HepG2 (cell line): Measurements from ENCODE around the gene BABAM2. TPM values are rescaled to one million over a fixed set of nuclear protein-coding genes. Genes with fewer than 3 reads are reported as not detected.

Experiments used
- ATAC-seq: fragments of 200-7000 bp; cut with Tn5 transposase; 3 replicates; pipeline ENCODE4 v1.9.1; 2020; ENCODE audit warnings: mild to moderate bottlenecking, moderate library complexity
- BruUV-seq: library from RNA; stranded (reverse); fragments of 400-500 nt; replicated peaks from 2 replicates; lab custom pipeline; 2021; lab: Mats Ljungman, UMichigan
- CTCF ChIA-PET: fragments of 300-600 bp; formaldehyde crosslinking; extraction: SDS; loops from one replicate; lab custom pipeline; 2021; ENCODE audit warnings: low total read pairs, inconsistent platforms, low intra/inter-chr PET ratio; lab: Yijun Ruan, JAX
- POLR2A ChIA-PET: fragments of 350-600 bp; sonication (Branson Sonifier 250); formaldehyde crosslinking; loops from one replicate; lab custom pipeline; 2020; ENCODE audit warnings: antibody characterized with exemption, inconsistent platforms; lab: Yijun Ruan, JAX
- DNase-seq: peaks from one replicate; pipeline ENCODE4 v3.0.0-alpha.2; 2015; ENCODE audit warnings: low spot score
- FAIRE-seq: peaks from 3 replicates; lab custom pipeline; 2011; peaks lifted over from hg19 to GRCh38; lab: Jason Lieb, UNC
- H2AFZ ChIP-seq: one replicate; pipeline ENCODE4 v1.6.1; 2011; ENCODE audit warnings: low read length, inconsistent platforms
- H3K27ac ChIP-seq: fragments of 300-600 bp; 3 replicates; pipeline ENCODE4 v1.8.0; 2011; ENCODE audit warnings: mixed run types, mild to moderate bottlenecking, mixed read lengths, low read length, inconsistent platforms; ENCODE audit not compliant: insufficient read depth; ENCODE audit errors: extremely low read length
- H3K27me3 ChIP-seq, 2 experiments: fragments of 200-600 bp in 1 of 2; 2 replicates in 1 of 2; 3 replicates in 1 of 2; pipeline versions ENCODE4 v1.6.0 to v1.8.0; 2011; ENCODE audit warnings: low read length in 2 of 2, mild to moderate bottlenecking in 2 of 2, moderate library complexity in 2 of 2, inconsistent platforms in 1 of 2; ENCODE audit not compliant: insufficient read depth in 2 of 2, control insufficient read depth in 1 of 2
- H3K36me3 ChIP-seq, 2 experiments: fragments of 200-600 bp in 1 of 2; replicated peaks in 1 of 2; 2 replicates in 1 of 2; 3 replicates in 1 of 2; pipeline versions ENCODE4 v1.5.1 to v1.8.0; 2011; ENCODE audit warnings: low read length in 2 of 2, inconsistent platforms in 1 of 2; ENCODE audit not compliant: insufficient read depth in 2 of 2, control insufficient read depth in 1 of 2
- H3K4me1 ChIP-seq: 2 replicates; pipeline ENCODE4 v1.5.1; 2012; ENCODE audit warnings: low read length, inconsistent platforms; ENCODE audit not compliant: insufficient read depth
- H3K4me2 ChIP-seq: 2 replicates; pipeline ENCODE4 v1.6.0; 2011; ENCODE audit warnings: low read depth, low read length, inconsistent platforms
- H3K4me3 ChIP-seq, 3 experiments: fragments of 200-600 bp in 1 of 3; sonication (generic), shearing (Covaris generic) in 1 of 3; replicated peaks in 1 of 3; 2 replicates each; pipeline ENCODE4 v1.5.1; 2011 to 2016; ENCODE audit warnings: low read length in 3 of 3, inconsistent platforms in 2 of 3, low read depth in 2 of 3, mild to moderate bottlenecking in 2 of 3, control low read depth in 1 of 3, mixed read lengths in 1 of 3; ENCODE audit not compliant: insufficient read depth in 1 of 3
- H3K79me2 ChIP-seq: one replicate; pipeline ENCODE4 v1.6.1; 2011; ENCODE audit warnings: low read length, inconsistent platforms; ENCODE audit not compliant: insufficient read depth
- H3K9ac ChIP-seq: 2 replicates; pipeline ENCODE4 v1.6.0; 2011; ENCODE audit warnings: mild to moderate bottlenecking, low read depth, low read length, inconsistent platforms; ENCODE audit not compliant: insufficient read depth
- H3K9me3 ChIP-seq: 2 replicates; pipeline ENCODE4 v1.5.1; 2012; ENCODE audit warnings: mild to moderate bottlenecking, low read length
- H4K20me1 ChIP-seq: 2 replicates; pipeline ENCODE4 v1.6.0; 2011; ENCODE audit warnings: inconsistent platforms, mild to moderate bottlenecking, low read length, moderate library complexity; ENCODE audit not compliant: insufficient read depth
- CREM ChIP-seq, 2 experiments: sonication (generic) in 1 of 2; formaldehyde crosslinking in 1 of 2; IDR thresholded peaks; 2 replicates each; pipeline versions ENCODE4 v1.4.0 to v1.6.1; 2016 to 2020; ENCODE audit warnings: antibody characterized with exemption in 1 of 2, mild to moderate bottlenecking in 1 of 2, missing genetic modification reagents in 1 of 2
- ETS1 ChIP-seq: sonication (generic); formaldehyde crosslinking; IDR thresholded peaks from 2 replicates; pipeline ENCODE4 v1.4.0; 2020; ENCODE audit warnings: missing genetic modification reagents
- NBN ChIP-seq: fragments of 450-650 bp; conservative IDR thresholded peaks from 2 replicates; pipeline ENCODE4 v1.6.1; 2017
- PHF5A ChIP-seq: IDR thresholded peaks from one replicate; pipeline ENCODE4 v1.6.1; 2018; ENCODE audit warnings: low read depth, missing genetic modification reagents; ENCODE audit not compliant: unreplicated experiment
- SMYD3 ChIP-seq: sonication (generic); formaldehyde crosslinking; IDR thresholded peaks from 2 replicates; pipeline ENCODE4 v1.8.1; 2023; ENCODE audit warnings: mild to moderate bottlenecking, missing genetic modification reagents
- ZBTB43 ChIP-seq: sonication (generic); formaldehyde crosslinking; conservative IDR thresholded peaks from 2 replicates; pipeline ENCODE4 v1.4.0; 2020; ENCODE audit warnings: missing genetic modification reagents
- ZBTB8A ChIP-seq: sonication (generic); formaldehyde crosslinking; IDR thresholded peaks from 2 replicates; pipeline ENCODE4 v1.4.0; 2020; ENCODE audit warnings: mild to moderate bottlenecking, low read depth, missing genetic modification reagents, borderline replicate concordance
- ZNF7 ChIP-seq: IDR thresholded peaks from 2 replicates; pipeline ENCODE4 v1.6.1; 2016; ENCODE audit warnings: missing biosample characterization, missing genetic modification reagents
- ZNF790 ChIP-seq: sonication (generic); formaldehyde crosslinking; IDR thresholded peaks from 2 replicates; pipeline ENCODE4 v1.8.0; 2022; ENCODE audit warnings: missing genetic modification reagents, mild to moderate bottlenecking, borderline replicate concordance
- ZNF800 ChIP-seq: sonication (generic); formaldehyde crosslinking; IDR thresholded peaks from 2 replicates; pipeline ENCODE4 v1.4.0; 2020; ENCODE audit warnings: missing genetic modification reagents
- WGBS: methylation state at CpG from one replicate; pipeline ENCODE4 v1.1.6; 2017; ENCODE audit warnings: low lambda C conversion rate; 5-methylcytosine and 5-hydroxymethylcytosine counted together
- in situ Hi-C: cut with HindIII; loops from 2 replicates; pipeline ENCODE4 v1.10.0; 2017; ENCODE audit warnings: low pct_unique_long_range_greater_than_20kb; ENCODE audit not compliant: extremely low pct_ligation_motif_present
- intact Hi-C: fragments of 100-400 bp; cut with micrococcal nuclease; formaldehyde crosslinking; loops from one replicate; pipeline ENCODE4 v1.10.0; 2022; ENCODE audit not compliant: unreplicated experiment
- polyA plus RNA-seq, 8 experiments: library from polyadenylated mRNA; depleted of rRNA in 3 of 8; stranded (reverse) in 7 of 8; unstranded in 1 of 8; fragments of >200 nt; fragmentation: Illumina TruSeq in 4 of 8; extraction: Trizol in 4 of 8; gene quantifications; 2 replicates each; pipeline versions ENCODE4 v1.2.1 to v1.2.3, GENCODE V29; 2011 to 2016; ENCODE audit warnings: low read depth in 4 of 8, missing spikeins in 1 of 8, mixed read lengths in 1 of 8; ENCODE audit not compliant: insufficient read depth in 1 of 8
- total RNA-seq, 5 experiments: library from RNA; depleted of rRNA; stranded (reverse); fragments of >200 nt; fragmentation: Illumina TruSeq; extraction: Trizol; gene quantifications; 2 replicates each; pipeline ENCODE4 v1.2.3, GENCODE V29; 2016; ENCODE audit warnings: low read depth in 1 of 5

BABAM2 gene
- total and polyA plus RNA-seq, 2 of the 13 experiments (the other 11 are each of a cell fraction or from before 2014, with no cell fraction given) = 24.9 to 28.0 TPM

GRCh38 chr2:28233164-28233676 lies 342.7 kb downstream of the BABAM2 start:
- WGBS = 75% methylated on average over 6 of the region's 6 CpGs
- CTCF ChIA-PET = no interaction called here
- H3K27ac ChIP-seq = no peak overlapping the region
- no peaks in the 10 kb centered on the region for H3K9me3 ChIP-seq
- FAIRE-seq = no peak
- no peak overlapping the region for H3K4me3 ChIP-seq
- H3K9ac ChIP-seq = no peak overlapping the region
- TF ChIP-seq ZBTB8A (CRISPR knock-in tag) (no peak), ETS1 (CRISPR knock-in tag) (no peak), ZNF800 (no peak), ZNF790 (CRISPR knock-in tag) (no peak), NBN (no peak), ZBTB43 (CRISPR knock-in tag) (no peak), PHF5A (CRISPR knock-in tag) (no peak), ZNF7 (CRISPR knock-in tag) (no peak), SMYD3 (CRISPR knock-in tag) (no peak), CREM (IDR thresholded peaks at IDR 0.05) (no peak), CREM (CRISPR knock-in tag; IDR thresholded peaks at IDR 0.05) (no peak)
- no peaks in the 10 kb centered on the region for H4K20me1 ChIP-seq
- POLR2A ChIA-PET = no interaction called here
- no TSS peak for BruUV-seq
- DNase-seq = peak; percentile 25
- peak; percentile 44; the same call in 2 of the 3 replicates for ATAC-seq
- H3K36me3 ChIP-seq = no peaks in the 10 kb centered on the region; a peak in 1 of 5 replicates
- H3K79me2 ChIP-seq = no peaks in the 10 kb centered on the region
- intact Hi-C loops (no loop called here), in situ Hi-C loops (no loop called here)
- H3K4me2 ChIP-seq = no peak overlapping the region
- H3K4me1 ChIP-seq = peaks cover 15% of the 10 kb centered on the region
- H3K27me3 ChIP-seq = no peaks in the 10 kb centered on the region
- H2AFZ ChIP-seq = no peak overlapping the region
